ENCODE data around the gene MAPT.
A peak's percentile ranks its signal among the peaks of the same experiment; 100 is the strongest.
"Not testable (repeated sequence)": the region's sequence is repeated elsewhere in the genome, so short reads cannot be mapped to it uniquely, and the experiment has no call there.

MAPT gene

GRCh38 chr17:45996282-45996937 lies 102.1 kb downstream of the MAPT start:
- no peak for DNase-seq

- no peak for DNase-seq
Observed at GRCh38 chr17:45997166-45997565, 102.8 kb downstream of the MAPT start.

- DNase-seq = no peak
Observed at GRCh38 chr17:45997624-45998023, 103.3 kb downstream of the MAPT start.

- DNase-seq = no peak
Observed at GRCh38 chr17:45998987-45999899, 104.9 kb downstream of the MAPT start, which contains the start of gene STH. Gene STH, plus strand, starts transcription at chr17:45999250. Its CDS starts 30 bp downstream, at chr17:45999280.

GRCh38 chr17:45999900-46000290 lies 105.5 kb downstream of the MAPT start:
- DNase-seq = no peak

GRCh38 chr17:46000292-46000691 lies 105.9 kb downstream of the MAPT start:
- DNase-seq = no peak

- DNase-seq = no peak
Observed at GRCh38 chr17:46000757-46001156, 106.4 kb downstream of the MAPT start.

- DNase-seq = no peak
Observed at GRCh38 chr17:46001390-46002310, 107.3 kb downstream of the MAPT start.

- DNase-seq = peak; percentile 91
Observed at GRCh38 chr17:46002311-46002972, 108.1 kb downstream of the MAPT start.

GRCh38 chr17:46002973-46003316 lies 108.6 kb downstream of the MAPT start:
- DNase-seq = no peak

- DNase-seq = no peak
Observed at GRCh38 chr17:46003907-46004748, 109.8 kb downstream of the MAPT start.

GRCh38 chr17:46006082-46006481 lies 111.7 kb downstream of the MAPT start:
- not testable (repeated sequence) for DNase-seq

- no peak for DNase-seq
Observed at GRCh38 chr17:46007461-46007965, 113.2 kb downstream of the MAPT start.

- DNase-seq = no peak
Observed at GRCh38 chr17:46008591-46008990, 114.2 kb downstream of the MAPT start.

GRCh38 chr17:46009681-46010596 lies 115.6 kb downstream of the MAPT start:
- no peak for DNase-seq

GRCh38 chr17:46010597-46011186 lies 116.3 kb downstream of the MAPT start:
- no peak for DNase-seq

GRCh38 chr17:46011711-46012505 lies 117.6 kb downstream of the MAPT start:
- no peak for DNase-seq

- DNase-seq = no peak
Observed at GRCh38 chr17:46012506-46013079, 118.2 kb downstream of the MAPT start.

GRCh38 chr17:46013127-46013501 lies 118.8 kb downstream of the MAPT start:
- DNase-seq = no peak

All from activated CD8-positive, alpha-beta memory T cell treated with anti-CD3 and anti-CD28 coated beads for 24 hours (primary cell).